ENCODE data around the gene KLHL7.

DNA sequence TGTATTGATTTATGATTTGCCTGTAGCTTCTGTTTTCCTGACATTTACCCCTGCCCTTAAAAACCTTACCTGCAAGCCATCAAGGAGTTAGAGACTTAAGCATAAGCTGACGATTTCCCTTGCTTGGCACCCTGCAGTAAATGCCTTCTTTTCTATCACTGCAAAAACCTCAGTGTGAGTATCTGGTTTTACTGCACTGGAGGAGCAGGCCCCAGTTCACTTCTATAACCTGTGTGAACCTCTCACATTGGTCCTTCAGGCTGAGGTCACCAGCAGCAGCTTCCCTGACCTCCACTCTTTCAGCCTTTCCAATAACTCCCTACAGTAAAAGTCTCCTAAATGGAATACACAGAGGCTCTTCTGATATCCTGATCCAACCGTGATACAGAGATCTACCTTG lies 106.8 kb downstream of the KLHL7 start:
- TF ChIP-seq, protein P1, sequence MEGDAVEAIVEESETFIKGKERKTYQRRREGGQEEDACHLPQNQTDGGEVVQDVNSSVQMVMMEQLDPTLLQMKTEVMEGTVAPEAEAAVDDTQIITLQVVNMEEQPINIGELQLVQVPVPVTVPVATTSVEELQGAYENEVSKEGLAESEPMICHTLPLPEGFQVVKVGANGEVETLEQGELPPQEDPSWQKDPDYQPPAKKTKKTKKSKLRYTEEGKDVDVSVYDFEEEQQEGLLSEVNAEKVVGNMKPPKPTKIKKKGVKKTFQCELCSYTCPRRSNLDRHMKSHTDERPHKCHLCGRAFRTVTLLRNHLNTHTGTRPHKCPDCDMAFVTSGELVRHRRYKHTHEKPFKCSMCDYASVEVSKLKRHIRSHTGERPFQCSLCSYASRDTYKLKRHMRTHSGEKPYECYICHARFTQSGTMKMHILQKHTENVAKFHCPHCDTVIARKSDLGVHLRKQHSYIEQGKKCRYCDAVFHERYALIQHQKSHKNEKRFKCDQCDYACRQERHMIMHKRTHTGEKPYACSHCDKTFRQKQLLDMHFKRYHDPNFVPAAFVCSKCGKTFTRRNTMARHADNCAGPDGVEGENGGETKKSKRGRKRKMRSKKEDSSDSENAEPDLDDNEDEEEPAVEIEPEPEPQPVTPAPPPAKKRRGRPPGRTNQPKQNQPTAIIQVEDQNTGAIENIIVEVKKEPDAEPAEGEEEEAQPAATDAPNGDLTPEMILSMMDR (IDR thresholded peaks at IDR 0.05; ENCODE audit: low read length): no peak
- no peak for TF ChIP-seq EZH2 (IDR thresholded peaks at IDR 0.05; ENCODE audit: borderline replicate concordance, low read length)

All from OCI-LY1 (cell line).